ENCODE measurements around the gene ETV6.

GRCh38 chr12:11849757-11850504, 200.5 kb downstream of the ETV6 start:
- TF ChIP-seq, protein P1, sequence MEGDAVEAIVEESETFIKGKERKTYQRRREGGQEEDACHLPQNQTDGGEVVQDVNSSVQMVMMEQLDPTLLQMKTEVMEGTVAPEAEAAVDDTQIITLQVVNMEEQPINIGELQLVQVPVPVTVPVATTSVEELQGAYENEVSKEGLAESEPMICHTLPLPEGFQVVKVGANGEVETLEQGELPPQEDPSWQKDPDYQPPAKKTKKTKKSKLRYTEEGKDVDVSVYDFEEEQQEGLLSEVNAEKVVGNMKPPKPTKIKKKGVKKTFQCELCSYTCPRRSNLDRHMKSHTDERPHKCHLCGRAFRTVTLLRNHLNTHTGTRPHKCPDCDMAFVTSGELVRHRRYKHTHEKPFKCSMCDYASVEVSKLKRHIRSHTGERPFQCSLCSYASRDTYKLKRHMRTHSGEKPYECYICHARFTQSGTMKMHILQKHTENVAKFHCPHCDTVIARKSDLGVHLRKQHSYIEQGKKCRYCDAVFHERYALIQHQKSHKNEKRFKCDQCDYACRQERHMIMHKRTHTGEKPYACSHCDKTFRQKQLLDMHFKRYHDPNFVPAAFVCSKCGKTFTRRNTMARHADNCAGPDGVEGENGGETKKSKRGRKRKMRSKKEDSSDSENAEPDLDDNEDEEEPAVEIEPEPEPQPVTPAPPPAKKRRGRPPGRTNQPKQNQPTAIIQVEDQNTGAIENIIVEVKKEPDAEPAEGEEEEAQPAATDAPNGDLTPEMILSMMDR (IDR thresholded peaks at IDR 0.05; ENCODE audit: borderline replicate concordance, extremely low read depth, low read length, poor library complexity, severe bottlenecking): no peak
- no peak for TF ChIP-seq EZH2 (IDR thresholded peaks at IDR 0.05; ENCODE audit: borderline replicate concordance, low read depth, low read length, severe bottlenecking)
